Neural cell (in vitro differentiated cells): Measurements from ENCODE around the gene JPH2. TPM values are rescaled to one million over a fixed set of nuclear protein-coding genes. Genes with fewer than 3 reads are reported as not detected.

ENCODE experiments used
- H2AFZ ChIP-seq: fragments of 200-600, 300-800 bp; sonication (generic), shearing (Covaris generic); 2 replicates; pipeline ENCODE4 v1.6.0; 2014; ENCODE audit warnings: low read depth, mild to moderate bottlenecking, antibody characterized with exemption, low read length, moderate library complexity
- H3F3A ChIP-seq: fragments of 200-600 bp; shearing (Covaris generic); 2 replicates; pipeline ENCODE4 v1.6.1; 2016; ENCODE audit warnings: mild to moderate bottlenecking, moderate library complexity, mixed read lengths, antibody characterized with exemption, low read length; ENCODE audit not compliant: insufficient read depth, poor library complexity, severe bottlenecking
- H3K27ac ChIP-seq: fragments of 200-600, 300-800 bp; sonication (generic), shearing (Covaris generic); 2 replicates; pipeline ENCODE4 v1.5.1; 2014; ENCODE audit warnings: mild to moderate bottlenecking, low read length, moderate library complexity
- H3K27me3 ChIP-seq: fragments of 300-800, 200-600 bp; sonication (generic), shearing (Covaris generic); 2 replicates; pipeline ENCODE4 v1.6.0; 2014; ENCODE audit warnings: mild to moderate bottlenecking, low read depth, low read length, moderate library complexity; ENCODE audit not compliant: insufficient read depth
- H3K36me3 ChIP-seq: fragments of 300-800, 200-600 bp; sonication (generic), shearing (Covaris generic); 2 replicates; pipeline ENCODE4 v1.5.1; 2014; ENCODE audit warnings: mild to moderate bottlenecking, antibody characterized with exemption, low read length, moderate library complexity; ENCODE audit not compliant: insufficient read depth
- H3K4me2 ChIP-seq: fragments of 300-800, 200-600 bp; sonication (generic), shearing (Covaris generic); 2 replicates; pipeline ENCODE4 v1.6.0; 2014; ENCODE audit warnings: mild to moderate bottlenecking, low read length
- H3K4me3 ChIP-seq: fragments of 300-800, 200-600 bp; sonication (generic), shearing (Covaris generic); 2 replicates; pipeline ENCODE4 v1.5.1; 2014; ENCODE audit warnings: mild to moderate bottlenecking, low read length, moderate library complexity
- H3K79me2 ChIP-seq: fragments of 200-600 bp; shearing (Covaris generic); replicated peaks from 2 replicates; pipeline ENCODE4 v1.6.0; 2014; ENCODE audit warnings: mild to moderate bottlenecking, low read length, moderate library complexity; ENCODE audit not compliant: insufficient read depth
- H3K9ac ChIP-seq: fragments of 300-800, 200-600 bp; sonication (generic), shearing (Covaris generic); 2 replicates; pipeline ENCODE4 v1.6.1; 2016; ENCODE audit warnings: mild to moderate bottlenecking, low read length, mixed read lengths
- H3K9me2 ChIP-seq: fragments of 200-600 bp; shearing (Covaris generic); 2 replicates; pipeline ENCODE4 v1.6.1; 2016; ENCODE audit warnings: mild to moderate bottlenecking, low read length, mixed read lengths; ENCODE audit not compliant: insufficient read depth
- H3K9me3 ChIP-seq: fragments of 200-600, 300-800 bp; sonication (generic), shearing (Covaris generic); 2 replicates; pipeline ENCODE4 v1.6.1; 2016; ENCODE audit warnings: mild to moderate bottlenecking, mixed run types, low read length, moderate library complexity, mixed read lengths
- H4K20me1 ChIP-seq: fragments of 200-600 bp; shearing (Covaris generic); 2 replicates; pipeline ENCODE4 v1.6.1; 2016; ENCODE audit warnings: mild to moderate bottlenecking, mixed run types; ENCODE audit not compliant: insufficient read depth
- EP300 ChIP-seq: fragments of 450-650 bp; conservative IDR thresholded peaks from 2 replicates; pipeline ENCODE4 v1.6.1; 2014; ENCODE audit warnings: antibody characterized with exemption, mild to moderate bottlenecking, moderate library complexity; ENCODE audit not compliant: poor library complexity, severe bottlenecking
- EZH2 ChIP-seq: fragments of 200-600, 300-800 bp; shearing (Covaris generic), sonication (generic); IDR thresholded peaks from 2 replicates; pipeline ENCODE4 v1.6.1; 2014; ENCODE audit warnings: antibody characterized with exemption, low read length, borderline replicate concordance, mild to moderate bottlenecking; ENCODE audit not compliant: insufficient read depth, poor library complexity, severe bottlenecking
- MXI1 ChIP-seq: fragments of 450-650 bp; conservative IDR thresholded peaks from 2 replicates; pipeline ENCODE4 v1.6.1; 2014; ENCODE audit warnings: antibody characterized with exemption, mild to moderate bottlenecking; ENCODE audit not compliant: poor library complexity, severe bottlenecking
- POLR2AphosphoS5 ChIP-seq: IDR thresholded peaks from 2 replicates; pipeline ENCODE4 v1.6.1; 2012
- RAD21 ChIP-seq: fragments of 450-650 bp; conservative IDR thresholded peaks from 2 replicates; pipeline ENCODE4 v1.6.1; 2014; ENCODE audit warnings: antibody characterized with exemption, mild to moderate bottlenecking, moderate library complexity
- SMC3 ChIP-seq: fragments of 450-650 bp; conservative IDR thresholded peaks from 2 replicates; pipeline ENCODE4 v1.6.1; 2014; ENCODE audit warnings: antibody characterized with exemption, mild to moderate bottlenecking, moderate library complexity; ENCODE audit not compliant: poor library complexity
- TAF1 ChIP-seq: IDR thresholded peaks from 2 replicates; pipeline ENCODE4 v1.6.1; 2012; ENCODE audit warnings: low read depth
- polyA plus RNA-seq: library from polyadenylated mRNA; depleted of rRNA; stranded (reverse); fragments of >200 nt; gene quantifications from 2 replicates; pipeline ENCODE4 v1.2.3, GENCODE V29; 2014
- TF ChIP-seq, protein P1 (sequence below): IDR thresholded peaks from 2 replicates; pipeline ENCODE4 v1.6.1; 2012; ENCODE audit warnings: borderline replicate concordance
- TF ChIP-seq, protein P2 (sequence below): fragments of 450-650 bp; IDR thresholded peaks from 2 replicates; pipeline ENCODE4 v1.5.1; 2014; ENCODE audit warnings: antibody characterized with exemption, mild to moderate bottlenecking, moderate library complexity; ENCODE audit not compliant: poor library complexity, severe bottlenecking

JPH2 gene
- polyA plus RNA-seq, 1 donor from 2014 or later, result not detected

DNA sequence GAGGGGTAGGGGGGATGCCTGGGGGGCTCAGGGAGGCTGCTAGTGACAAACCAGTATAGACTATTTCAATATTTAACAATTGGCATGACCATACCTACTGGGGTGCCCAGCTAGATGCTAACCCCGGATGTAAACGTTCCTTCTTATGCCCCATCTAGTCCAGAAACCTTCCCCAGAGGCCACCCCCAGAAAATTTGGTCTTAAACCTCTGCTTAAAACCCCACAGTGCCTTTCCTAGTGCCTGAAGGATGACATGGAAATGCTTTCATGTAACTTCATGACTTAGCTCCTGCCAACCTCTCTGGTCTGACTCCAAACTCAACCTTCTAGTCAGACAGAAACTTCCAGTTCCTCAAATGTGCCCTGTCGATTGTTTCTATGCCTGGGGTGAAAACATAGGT lies 52.0 kb downstream of the JPH2 start:
- H3K9ac ChIP-seq, result no peak overlapping the region
- H2AFZ ChIP-seq, result no peak overlapping the region
- TF ChIP-seq, protein P1, sequence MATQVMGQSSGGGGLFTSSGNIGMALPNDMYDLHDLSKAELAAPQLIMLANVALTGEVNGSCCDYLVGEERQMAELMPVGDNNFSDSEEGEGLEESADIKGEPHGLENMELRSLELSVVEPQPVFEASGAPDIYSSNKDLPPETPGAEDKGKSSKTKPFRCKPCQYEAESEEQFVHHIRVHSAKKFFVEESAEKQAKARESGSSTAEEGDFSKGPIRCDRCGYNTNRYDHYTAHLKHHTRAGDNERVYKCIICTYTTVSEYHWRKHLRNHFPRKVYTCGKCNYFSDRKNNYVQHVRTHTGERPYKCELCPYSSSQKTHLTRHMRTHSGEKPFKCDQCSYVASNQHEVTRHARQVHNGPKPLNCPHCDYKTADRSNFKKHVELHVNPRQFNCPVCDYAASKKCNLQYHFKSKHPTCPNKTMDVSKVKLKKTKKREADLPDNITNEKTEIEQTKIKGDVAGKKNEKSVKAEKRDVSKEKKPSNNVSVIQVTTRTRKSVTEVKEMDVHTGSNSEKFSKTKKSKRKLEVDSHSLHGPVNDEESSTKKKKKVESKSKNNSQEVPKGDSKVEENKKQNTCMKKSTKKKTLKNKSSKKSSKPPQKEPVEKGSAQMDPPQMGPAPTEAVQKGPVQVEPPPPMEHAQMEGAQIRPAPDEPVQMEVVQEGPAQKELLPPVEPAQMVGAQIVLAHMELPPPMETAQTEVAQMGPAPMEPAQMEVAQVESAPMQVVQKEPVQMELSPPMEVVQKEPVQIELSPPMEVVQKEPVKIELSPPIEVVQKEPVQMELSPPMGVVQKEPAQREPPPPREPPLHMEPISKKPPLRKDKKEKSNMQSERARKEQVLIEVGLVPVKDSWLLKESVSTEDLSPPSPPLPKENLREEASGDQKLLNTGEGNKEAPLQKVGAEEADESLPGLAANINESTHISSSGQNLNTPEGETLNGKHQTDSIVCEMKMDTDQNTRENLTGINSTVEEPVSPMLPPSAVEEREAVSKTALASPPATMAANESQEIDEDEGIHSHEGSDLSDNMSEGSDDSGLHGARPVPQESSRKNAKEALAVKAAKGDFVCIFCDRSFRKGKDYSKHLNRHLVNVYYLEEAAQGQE, result no peak
- TF ChIP-seq RAD21, result no peak
- no peak for TF ChIP-seq MXI1
- TF ChIP-seq EZH2, result no peak
- H3K4me2 ChIP-seq, result no peak overlapping the region
- H3K27me3 ChIP-seq, result no peaks in the 10 kb centered on the region
- H3K36me3 ChIP-seq, result no peaks in the 10 kb centered on the region
- no peak overlapping the region for H3K27ac ChIP-seq
- no peaks in the 10 kb centered on the region for H3K9me3 ChIP-seq
- H3K4me3 ChIP-seq, result no peak overlapping the region
- H3K9me2 ChIP-seq, result no peaks in the 10 kb centered on the region
- no peaks in the 10 kb centered on the region for H3F3A ChIP-seq
- H3K79me2 ChIP-seq, result no peaks in the 10 kb centered on the region
- H4K20me1 ChIP-seq, result no peaks in the 10 kb centered on the region

DNA sequence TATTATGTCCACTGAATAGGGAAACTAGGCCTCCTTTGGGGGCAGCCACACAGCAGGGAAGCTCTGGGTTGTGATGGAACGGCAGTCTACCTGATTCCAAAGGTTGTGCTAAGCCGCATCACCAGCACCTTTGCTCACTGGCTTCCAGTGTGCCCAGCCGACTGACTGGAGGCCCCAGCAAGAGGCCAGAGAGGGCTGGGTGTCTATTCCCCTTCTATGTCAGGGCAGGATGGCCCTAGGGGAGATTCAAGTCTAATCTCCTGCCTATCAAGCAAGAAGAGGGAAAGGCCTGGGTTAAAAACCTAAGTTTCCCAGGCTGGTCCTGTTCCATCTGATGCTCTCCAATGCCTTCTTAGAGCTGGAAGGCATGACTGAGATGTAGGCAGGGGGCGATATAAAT lies 53.6 kb downstream of the JPH2 start:
- Histone ChIP-seq H3K4me3 (no peak overlapping the region), H3K27me3 (no peaks in the 10 kb centered on the region), H4K20me1 (no peaks in the 10 kb centered on the region), H3K9ac (no peak overlapping the region), H2AFZ (no peak overlapping the region), H3K4me2 (no peak overlapping the region), H3K27ac (no peak overlapping the region), H3K9me3 (no peaks in the 10 kb centered on the region), H3K36me3 (no peaks in the 10 kb centered on the region), H3F3A (no peaks in the 10 kb centered on the region), H3K79me2 (no peaks in the 10 kb centered on the region), H3K9me2 (no peaks in the 10 kb centered on the region)
- TF ChIP-seq, protein P1, result no peak
- no peak for TF ChIP-seq POLR2AphosphoS5
- TF ChIP-seq EZH2, result no peak
- TF ChIP-seq SMC3, result no peak
- TF ChIP-seq MXI1, result no peak
- no peak for TF ChIP-seq RAD21
- no peak for TF ChIP-seq EP300
- TF ChIP-seq, protein P2, sequence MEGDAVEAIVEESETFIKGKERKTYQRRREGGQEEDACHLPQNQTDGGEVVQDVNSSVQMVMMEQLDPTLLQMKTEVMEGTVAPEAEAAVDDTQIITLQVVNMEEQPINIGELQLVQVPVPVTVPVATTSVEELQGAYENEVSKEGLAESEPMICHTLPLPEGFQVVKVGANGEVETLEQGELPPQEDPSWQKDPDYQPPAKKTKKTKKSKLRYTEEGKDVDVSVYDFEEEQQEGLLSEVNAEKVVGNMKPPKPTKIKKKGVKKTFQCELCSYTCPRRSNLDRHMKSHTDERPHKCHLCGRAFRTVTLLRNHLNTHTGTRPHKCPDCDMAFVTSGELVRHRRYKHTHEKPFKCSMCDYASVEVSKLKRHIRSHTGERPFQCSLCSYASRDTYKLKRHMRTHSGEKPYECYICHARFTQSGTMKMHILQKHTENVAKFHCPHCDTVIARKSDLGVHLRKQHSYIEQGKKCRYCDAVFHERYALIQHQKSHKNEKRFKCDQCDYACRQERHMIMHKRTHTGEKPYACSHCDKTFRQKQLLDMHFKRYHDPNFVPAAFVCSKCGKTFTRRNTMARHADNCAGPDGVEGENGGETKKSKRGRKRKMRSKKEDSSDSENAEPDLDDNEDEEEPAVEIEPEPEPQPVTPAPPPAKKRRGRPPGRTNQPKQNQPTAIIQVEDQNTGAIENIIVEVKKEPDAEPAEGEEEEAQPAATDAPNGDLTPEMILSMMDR, result no peak
- no peak for TF ChIP-seq TAF1
